HEK293 (cell line): ENCODE data around the gene AKIRIN2.

Experiments used
- CTCF ChIA-PET: fragments of 350-600 bp; formaldehyde crosslinking; extraction: SDS; loops from one replicate; lab custom pipeline; 2021; ENCODE audit warnings: antibody characterized with exemption; lab: Yijun Ruan, JAX
- POLR2A ChIA-PET: fragments of 300-600 bp; formaldehyde crosslinking; extraction: SDS; loops from one replicate; lab custom pipeline; 2020; ENCODE audit warnings: antibody characterized with exemption, inconsistent platforms; lab: Yijun Ruan, JAX
- H3K27ac ChIP-seq: fragments of 200-500 bp; sonication (Bioruptor generic); 2 replicates; pipeline ENCODE4 v1.5.1; 2014; ENCODE audit warnings: low read depth, low read length, control low read depth, inconsistent platforms; ENCODE audit errors: extremely low read depth
- H3K36me3 ChIP-seq, 2 experiments: fragments of 200-500 bp in 1 of 2; sonication (Bioruptor generic) in 1 of 2; 1 replicate in 1 of 2; 2 replicates in 1 of 2; pipeline ENCODE4 v1.5.1; 2014 to 2017; ENCODE audit warnings: inconsistent platforms in 2 of 2, low read length in 2 of 2; ENCODE audit not compliant: control insufficient read depth in 2 of 2, insufficient read depth in 1 of 2
- H3K4me1 ChIP-seq: fragments of 200-500 bp; sonication (Bioruptor generic); 2 replicates; pipeline ENCODE4 v1.5.1; 2014; ENCODE audit warnings: mild to moderate bottlenecking, low read length, inconsistent platforms; ENCODE audit not compliant: control insufficient read depth, insufficient read depth
- H3K4me3 ChIP-seq: 2 replicates; pipeline ENCODE4 v1.5.1; 2011; ENCODE audit warnings: low read depth, mild to moderate bottlenecking, control low read depth, low read length, moderate library complexity
- H3K9me3 ChIP-seq: fragments of 200-500 bp; sonication (Bioruptor generic); 2 replicates; pipeline ENCODE4 v1.5.1; 2014; ENCODE audit warnings: low read depth, low read length, inconsistent platforms; ENCODE audit not compliant: control insufficient read depth, insufficient read depth
- PRDM1 ChIP-seq: fragments of 450-650 bp; formaldehyde crosslinking; IDR thresholded peaks from 2 replicates; pipeline ENCODE4; 2016; ENCODE audit warnings: missing biosample characterization, missing genetic modification characterization
- ZBTB7A ChIP-seq: fragments of 450-650 bp; formaldehyde crosslinking; IDR thresholded peaks from 2 replicates; pipeline ENCODE4 v1.5.1; 2016; ENCODE audit warnings: low read depth, missing biosample characterization, missing genetic modification characterization
- ZNF133 ChIP-seq: fragments of 450-650 bp; formaldehyde crosslinking; IDR thresholded peaks from 2 replicates; pipeline ENCODE4 v1.5.1; 2016; ENCODE audit warnings: missing biosample characterization, missing genetic modification characterization
- ZNF140 ChIP-seq: fragments of 450-650 bp; formaldehyde crosslinking; IDR thresholded peaks from 2 replicates; pipeline ENCODE4 v1.5.1; 2016; ENCODE audit warnings: missing biosample characterization, missing genetic modification characterization
- ZNF366 ChIP-seq: fragments of 450-650 bp; formaldehyde crosslinking; conservative IDR thresholded peaks from 2 replicates; pipeline ENCODE4 v1.5.1; 2016; ENCODE audit warnings: missing biosample characterization, missing genetic modification characterization
- ZNF473 ChIP-seq: fragments of 450-650 bp; formaldehyde crosslinking; IDR thresholded peaks from 2 replicates; pipeline ENCODE4 v1.5.1; 2017; ENCODE audit warnings: missing biosample characterization, missing genetic modification characterization
- ZNF600 ChIP-seq: fragments of 450-650 bp; formaldehyde crosslinking; IDR thresholded peaks from 2 replicates; pipeline ENCODE4 v1.5.1; 2016; ENCODE audit warnings: missing biosample characterization, missing genetic modification characterization
- ZNF701 ChIP-seq: fragments of 450-650 bp; formaldehyde crosslinking; IDR thresholded peaks from 2 replicates; pipeline ENCODE4 v1.5.1; 2016; ENCODE audit warnings: missing biosample characterization, missing genetic modification characterization
- ZNF785 ChIP-seq: fragments of 450-650 bp; formaldehyde crosslinking; IDR thresholded peaks from 2 replicates; pipeline ENCODE4 v1.5.1; 2016; ENCODE audit warnings: missing biosample characterization, missing genetic modification characterization
- TF ChIP-seq, protein P1 (sequence below): fragments of 450-650 bp; formaldehyde crosslinking; IDR thresholded peaks from 2 replicates; pipeline ENCODE4 v1.5.1; 2016; ENCODE audit warnings: missing biosample characterization, missing genetic modification characterization, borderline replicate concordance
- TF ChIP-seq, protein P2 (sequence below): fragments of 450-650 bp; formaldehyde crosslinking; IDR thresholded peaks from 2 replicates; pipeline ENCODE4 v1.5.1; 2016; ENCODE audit warnings: missing biosample characterization, missing genetic modification characterization
- TF ChIP-seq, protein P3 (sequence below): IDR thresholded peaks from 2 replicates; pipeline ENCODE4 v1.6.1; 2011; ENCODE audit warnings: mild to moderate bottlenecking, low read depth, low read length, borderline replicate concordance
- TF ChIP-seq, protein P4 (sequence below): fragments of 450-650 bp; formaldehyde crosslinking; conservative IDR thresholded peaks from 2 replicates; pipeline ENCODE4 v1.5.1; 2016; ENCODE audit warnings: low read depth, missing biosample characterization, missing genetic modification characterization

Gene AKIRIN2

DNA sequence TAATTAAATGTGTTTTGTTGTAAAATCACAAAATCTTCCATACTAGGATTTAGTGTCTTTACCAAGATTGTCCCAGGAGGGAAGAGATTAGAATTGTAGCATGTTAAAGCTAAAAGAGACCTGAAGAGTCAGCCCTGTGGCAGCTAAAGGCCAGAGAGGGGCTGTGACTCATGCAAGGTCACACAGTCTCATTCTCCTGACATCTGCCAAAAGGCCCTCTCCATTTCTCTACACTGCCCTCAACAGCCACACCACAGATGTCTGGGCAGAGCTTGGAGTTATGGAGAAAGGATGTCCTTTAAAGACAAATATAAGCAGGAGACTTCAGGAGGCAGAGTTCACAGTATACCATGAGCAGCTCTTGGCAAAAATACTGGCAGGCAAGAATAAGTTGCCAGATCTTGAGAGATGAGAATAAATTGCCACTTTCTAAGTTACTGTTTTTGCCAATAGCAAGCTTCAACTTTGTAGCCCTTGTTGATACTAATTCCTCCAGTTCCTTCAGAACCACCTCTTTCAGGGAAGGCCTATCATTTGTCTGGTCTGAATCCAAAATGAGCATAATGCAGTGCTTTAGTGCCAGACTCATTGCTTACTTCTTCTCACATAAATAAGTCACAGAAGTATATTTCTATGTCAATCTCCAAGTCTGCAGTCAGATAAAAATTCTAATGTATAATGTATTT lies 41.7 kb downstream of the AKIRIN2 start (continued):
- TF ChIP-seq, protein P1, sequence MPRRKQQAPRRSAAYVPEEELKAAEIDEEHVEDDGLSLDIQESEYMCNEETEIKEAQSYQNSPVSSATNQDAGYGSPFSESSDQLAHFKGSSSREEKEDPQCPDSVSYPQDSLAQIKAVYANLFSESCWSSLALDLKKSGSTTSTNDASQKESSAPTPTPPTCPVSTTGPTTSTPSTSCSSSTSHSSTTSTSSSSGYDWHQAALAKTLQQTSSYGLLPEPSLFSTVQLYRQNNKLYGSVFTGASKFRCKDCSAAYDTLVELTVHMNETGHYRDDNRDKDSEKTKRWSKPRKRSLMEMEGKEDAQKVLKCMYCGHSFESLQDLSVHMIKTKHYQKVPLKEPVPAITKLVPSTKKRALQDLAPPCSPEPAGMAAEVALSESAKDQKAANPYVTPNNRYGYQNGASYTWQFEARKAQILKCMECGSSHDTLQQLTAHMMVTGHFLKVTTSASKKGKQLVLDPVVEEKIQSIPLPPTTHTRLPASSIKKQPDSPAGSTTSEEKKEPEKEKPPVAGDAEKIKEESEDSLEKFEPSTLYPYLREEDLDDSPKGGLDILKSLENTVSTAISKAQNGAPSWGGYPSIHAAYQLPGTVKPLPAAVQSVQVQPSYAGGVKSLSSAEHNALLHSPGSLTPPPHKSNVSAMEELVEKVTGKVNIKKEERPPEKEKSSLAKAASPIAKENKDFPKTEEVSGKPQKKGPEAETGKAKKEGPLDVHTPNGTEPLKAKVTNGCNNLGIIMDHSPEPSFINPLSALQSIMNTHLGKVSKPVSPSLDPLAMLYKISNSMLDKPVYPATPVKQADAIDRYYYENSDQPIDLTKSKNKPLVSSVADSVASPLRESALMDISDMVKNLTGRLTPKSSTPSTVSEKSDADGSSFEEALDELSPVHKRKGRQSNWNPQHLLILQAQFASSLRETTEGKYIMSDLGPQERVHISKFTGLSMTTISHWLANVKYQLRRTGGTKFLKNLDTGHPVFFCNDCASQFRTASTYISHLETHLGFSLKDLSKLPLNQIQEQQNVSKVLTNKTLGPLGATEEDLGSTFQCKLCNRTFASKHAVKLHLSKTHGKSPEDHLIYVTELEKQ: no peak
- no peak for TF ChIP-seq ZNF473 (tag by site-specific recombination)
- no peak for TF ChIP-seq ZNF140 (tag by site-specific recombination)
- TF ChIP-seq ZNF600 (tag by site-specific recombination): no peak
- TF ChIP-seq, all 188 proteins: peak for 0

DNA sequence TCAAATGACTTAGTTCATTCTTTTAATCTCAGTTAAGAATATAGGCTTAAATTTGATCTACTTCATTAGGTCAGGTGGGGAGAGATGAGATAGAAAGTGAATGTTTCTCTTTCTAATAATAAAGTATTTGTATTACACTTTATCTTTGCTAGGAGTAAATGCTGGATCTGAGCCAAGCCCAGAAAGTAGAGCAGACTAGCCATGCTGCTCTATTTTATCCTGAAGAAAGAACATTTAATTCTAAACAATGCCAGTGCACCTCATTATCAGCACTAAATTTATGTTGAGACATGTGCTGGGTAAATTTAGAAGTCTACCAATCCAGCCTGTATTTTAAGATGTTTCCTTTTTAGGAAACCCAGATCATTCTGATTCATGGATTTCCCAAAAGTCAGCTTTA lies 43.5 kb downstream of the AKIRIN2 start:
- CTCF ChIA-PET: no interaction called here
- TF ChIP-seq, protein P2, sequence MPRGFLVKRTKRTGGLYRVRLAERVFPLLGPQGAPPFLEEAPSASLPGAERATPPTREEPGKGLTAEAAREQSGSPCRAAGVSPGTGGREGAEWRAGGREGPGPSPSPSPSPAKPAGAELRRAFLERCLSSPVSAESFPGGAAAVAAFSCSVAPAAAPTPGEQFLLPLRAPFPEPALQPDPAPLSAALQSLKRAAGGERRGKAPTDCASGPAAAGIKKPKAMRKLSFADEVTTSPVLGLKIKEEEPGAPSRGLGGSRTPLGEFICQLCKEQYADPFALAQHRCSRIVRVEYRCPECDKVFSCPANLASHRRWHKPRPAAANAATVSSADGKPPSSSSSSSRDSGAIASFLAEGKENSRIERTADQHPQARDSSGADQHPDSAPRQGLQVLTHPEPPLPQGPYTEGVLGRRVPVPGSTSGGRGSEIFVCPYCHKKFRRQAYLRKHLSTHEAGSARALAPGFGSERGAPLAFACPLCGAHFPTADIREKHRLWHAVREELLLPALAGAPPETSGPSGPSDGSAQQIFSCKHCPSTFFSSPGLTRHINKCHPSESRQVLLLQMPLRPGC (tag by site-specific recombination): no peak
- TF ChIP-seq PRDM1 (tag by site-specific recombination): no peak
- no peak for TF ChIP-seq ZNF366
- TF ChIP-seq, protein P3, sequence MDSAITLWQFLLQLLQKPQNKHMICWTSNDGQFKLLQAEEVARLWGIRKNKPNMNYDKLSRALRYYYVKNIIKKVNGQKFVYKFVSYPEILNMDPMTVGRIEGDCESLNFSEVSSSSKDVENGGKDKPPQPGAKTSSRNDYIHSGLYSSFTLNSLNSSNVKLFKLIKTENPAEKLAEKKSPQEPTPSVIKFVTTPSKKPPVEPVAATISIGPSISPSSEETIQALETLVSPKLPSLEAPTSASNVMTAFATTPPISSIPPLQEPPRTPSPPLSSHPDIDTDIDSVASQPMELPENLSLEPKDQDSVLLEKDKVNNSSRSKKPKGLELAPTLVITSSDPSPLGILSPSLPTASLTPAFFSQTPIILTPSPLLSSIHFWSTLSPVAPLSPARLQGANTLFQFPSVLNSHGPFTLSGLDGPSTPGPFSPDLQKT: no peak
- TF ChIP-seq ZBTB7A (tag by site-specific recombination): no peak
- TF ChIP-seq ZNF701 (tag by site-specific recombination): no peak
- no peak for TF ChIP-seq ZNF133
- no peak for TF ChIP-seq ZNF785 (tag by site-specific recombination)
- TF ChIP-seq, all 188 proteins: peak for 0
- Histone ChIP-seq H3K4me1 (no peaks in the 10 kb centered on the region), H3K4me3 (no peak overlapping the region), H3K27ac (no peak overlapping the region), H3K36me3 (peaks cover 33 to 70% of the 10 kb centered on the region in 2 experiments), H3K9me3 (no peaks in the 10 kb centered on the region)
- POLR2A ChIA-PET: no interaction called here

DNA sequence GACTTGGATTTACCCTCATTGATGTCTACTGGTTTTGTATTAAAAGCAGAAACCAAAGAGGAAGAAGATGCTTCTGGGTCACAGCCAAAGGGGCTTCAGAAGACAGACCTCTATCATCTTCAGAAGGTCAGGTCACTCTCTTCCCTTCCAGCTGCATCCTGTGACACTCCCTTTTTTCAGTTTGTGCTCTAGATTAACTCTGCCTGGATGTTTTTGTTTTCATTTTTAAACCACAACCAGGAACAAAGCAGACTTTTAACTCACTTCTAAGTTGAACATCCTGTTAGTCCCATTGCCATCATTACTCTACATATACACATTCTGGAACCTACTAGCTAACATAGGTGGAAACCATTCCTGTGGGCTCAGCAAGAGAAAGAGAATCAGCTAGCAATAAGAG lies 45.2 kb downstream of the AKIRIN2 start:
- peaks cover 30 to 80% of the 10 kb centered on the region in 2 experiments for H3K36me3 ChIP-seq
- TF ChIP-seq, protein P4, sequence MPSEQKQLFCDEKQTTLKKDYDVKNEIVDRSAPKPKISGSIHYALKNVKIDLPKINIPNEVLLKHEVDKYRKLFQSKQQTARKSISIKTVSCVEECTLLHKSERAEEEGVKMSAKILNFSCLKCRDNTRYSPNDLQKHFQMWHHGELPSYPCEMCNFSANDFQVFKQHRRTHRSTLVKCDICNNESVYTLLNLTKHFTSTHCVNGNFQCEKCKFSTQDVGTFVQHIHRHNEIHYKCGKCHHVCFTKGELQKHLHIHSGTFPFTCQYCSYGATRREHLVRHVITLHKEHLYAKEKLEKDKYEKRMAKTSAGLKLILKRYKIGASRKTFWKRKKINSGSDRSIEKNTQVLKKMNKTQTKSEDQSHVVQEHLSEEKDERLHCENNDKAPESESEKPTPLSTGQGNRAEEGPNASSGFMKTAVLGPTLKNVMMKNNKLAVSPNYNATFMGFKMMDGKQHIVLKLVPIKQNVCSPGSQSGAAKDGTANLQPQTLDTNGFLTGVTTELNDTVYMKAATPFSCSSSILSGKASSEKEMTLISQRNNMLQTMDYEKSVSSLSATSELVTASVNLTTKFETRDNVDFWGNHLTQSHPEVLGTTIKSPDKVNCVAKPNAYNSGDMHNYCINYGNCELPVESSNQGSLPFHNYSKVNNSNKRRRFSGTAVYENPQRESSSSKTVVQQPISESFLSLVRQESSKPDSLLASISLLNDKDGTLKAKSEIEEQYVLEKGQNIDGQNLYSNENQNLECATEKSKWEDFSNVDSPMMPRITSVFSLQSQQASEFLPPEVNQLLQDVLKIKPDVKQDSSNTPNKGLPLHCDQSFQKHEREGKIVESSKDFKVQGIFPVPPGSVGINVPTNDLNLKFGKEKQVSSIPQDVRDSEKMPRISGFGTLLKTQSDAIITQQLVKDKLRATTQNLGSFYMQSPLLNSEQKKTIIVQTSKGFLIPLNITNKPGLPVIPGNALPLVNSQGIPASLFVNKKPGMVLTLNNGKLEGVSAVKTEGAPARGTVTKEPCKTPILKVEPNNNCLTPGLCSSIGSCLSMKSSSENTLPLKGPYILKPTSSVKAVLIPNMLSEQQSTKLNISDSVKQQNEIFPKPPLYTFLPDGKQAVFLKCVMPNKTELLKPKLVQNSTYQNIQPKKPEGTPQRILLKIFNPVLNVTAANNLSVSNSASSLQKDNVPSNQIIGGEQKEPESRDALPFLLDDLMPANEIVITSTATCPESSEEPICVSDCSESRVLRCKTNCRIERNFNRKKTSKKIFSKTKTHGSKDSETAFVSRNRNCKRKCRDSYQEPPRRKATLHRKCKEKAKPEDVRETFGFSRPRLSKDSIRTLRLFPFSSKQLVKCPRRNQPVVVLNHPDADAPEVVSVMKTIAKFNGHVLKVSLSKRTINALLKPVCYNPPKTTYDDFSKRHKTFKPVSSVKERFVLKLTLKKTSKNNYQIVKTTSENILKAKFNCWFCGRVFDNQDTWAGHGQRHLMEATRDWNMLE (tag by site-specific recombination): no peak
- TF ChIP-seq, all 188 proteins: peak for 0
- H3K4me3 ChIP-seq: no peak overlapping the region
- ChIA-PET POLR2A (no interaction called here), CTCF (interaction anchor here (0.7 kb wide), 1 partner anchor 29 kb away, joined by 4 read pairs; no protein-coding TSS in a partner anchor)
- H3K27ac ChIP-seq: no peak overlapping the region
- no peaks in the 10 kb centered on the region for H3K9me3 ChIP-seq
- H3K4me1 ChIP-seq: no peaks in the 10 kb centered on the region
